BJ (cell line): ENCODE data around the gene NAALADL2. TPM values are rescaled to one million over a fixed set of nuclear protein-coding genes. Genes with fewer than 3 reads are reported as not detected.

Experiments
- CTCF ChIA-PET: fragments of 350-600 bp; formaldehyde crosslinking; extraction: SDS; loops from one replicate; lab custom pipeline; 2021; ENCODE audit warnings: antibody characterized with exemption, inconsistent platforms; lab: Yijun Ruan, JAX
- POLR2A ChIA-PET: fragments of 300-600 bp; sonication (Branson Sonifier 250); formaldehyde crosslinking; extraction: SDS; loops from one replicate; lab custom pipeline; 2021; ENCODE audit warnings: antibody characterized with exemption; lab: Charles Lee
- DNase-seq: peaks from one replicate; pipeline ENCODE4 v3.0.0-alpha.2; 2011; ENCODE audit warnings: low read depth
- H3K27me3 ChIP-seq: 2 replicates; pipeline ENCODE4 v1.6.0; 2011; ENCODE audit warnings: low read length; ENCODE audit not compliant: control insufficient read depth, insufficient read depth
- H3K36me3 ChIP-seq: 2 replicates; pipeline ENCODE4 v1.5.1; 2011; ENCODE audit warnings: low read length; ENCODE audit not compliant: control insufficient read depth, insufficient read depth
- H3K4me3 ChIP-seq: 2 replicates; pipeline ENCODE4 v1.5.1; 2011; ENCODE audit warnings: low read depth, mild to moderate bottlenecking, control low read depth, low read length
- CTCF ChIP-seq: IDR thresholded peaks from 2 replicates; pipeline ENCODE4 v1.5.1; 2011; ENCODE audit warnings: low read depth, mild to moderate bottlenecking, control low read depth, inconsistent platforms, low read length, moderate library complexity; ENCODE audit not compliant: insufficient read depth
- polyA plus RNA-seq: library from polyadenylated mRNA; depleted of rRNA; stranded (reverse); fragments of >200 nt; gene quantifications from 2 replicates; pipeline ENCODE4 v1.2.3, GENCODE V29; 2011

Gene NAALADL2
- polyA plus RNA-seq, 1 experiment: 3.6 TPM

GRCh38 chr3:175374705-175375104 is 515.6 kb downstream of the NAALADL2 start:
- POLR2A ChIA-PET: no interaction called here
- Histone ChIP-seq H3K36me3 (no peaks in the 10 kb centered on the region), H3K27me3 (no peaks in the 10 kb centered on the region), H3K4me3 (no peak overlapping the region)
- no peak for DNase-seq
- no peak for TF ChIP-seq CTCF
- CTCF ChIA-PET: interaction anchor here (1.0 kb wide), 1 partner anchor 13 kb away, joined by 3 read pairs; no protein-coding TSS in a partner anchor

- no peak for TF ChIP-seq CTCF
- Histone ChIP-seq H3K4me3 (no peak overlapping the region), H3K27me3 (no peaks in the 10 kb centered on the region), H3K36me3 (no peaks in the 10 kb centered on the region)
- ChIA-PET CTCF (no interaction called here), POLR2A (no interaction called here)
- no peak for DNase-seq
Measured at GRCh38 chr3:175378348-175378747, 519.2 kb downstream of the NAALADL2 start.

DNA sequence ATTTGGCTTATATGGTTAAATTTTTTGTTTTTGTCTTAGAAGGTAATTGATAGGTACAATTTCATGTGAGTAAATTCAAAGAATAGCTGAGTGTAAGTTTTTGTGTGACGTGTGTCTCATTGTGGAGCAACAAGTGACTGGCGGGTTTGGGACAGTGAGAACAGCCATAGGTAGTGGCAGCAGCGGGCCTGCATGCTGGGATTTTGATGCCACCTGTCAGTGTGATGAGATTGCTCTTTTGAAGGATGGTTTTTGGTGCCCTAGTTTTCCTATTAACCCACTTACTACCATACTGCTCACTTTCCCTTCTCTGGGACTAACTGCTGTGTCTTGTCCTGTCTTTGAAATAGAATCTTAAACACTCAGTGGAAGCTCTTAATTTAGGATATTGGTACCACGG is 522.6 kb downstream of the NAALADL2 start:
- Histone ChIP-seq H3K27me3 (no peaks in the 10 kb centered on the region), H3K4me3 (no peak overlapping the region), H3K36me3 (no peaks in the 10 kb centered on the region)
- TF ChIP-seq CTCF: no peak
- DNase-seq: no peak
- POLR2A ChIA-PET: no interaction called here
- CTCF ChIA-PET: no interaction called here

- POLR2A ChIA-PET: no interaction called here
- Histone ChIP-seq H3K4me3 (no peak overlapping the region), H3K36me3 (no peaks in the 10 kb centered on the region), H3K27me3 (no peaks in the 10 kb centered on the region)
- CTCF ChIA-PET: no interaction called here
- TF ChIP-seq CTCF: no peak
- no peak for DNase-seq
Measured at GRCh38 chr3:175383371-175383770, 524.2 kb downstream of the NAALADL2 start.

DNA sequence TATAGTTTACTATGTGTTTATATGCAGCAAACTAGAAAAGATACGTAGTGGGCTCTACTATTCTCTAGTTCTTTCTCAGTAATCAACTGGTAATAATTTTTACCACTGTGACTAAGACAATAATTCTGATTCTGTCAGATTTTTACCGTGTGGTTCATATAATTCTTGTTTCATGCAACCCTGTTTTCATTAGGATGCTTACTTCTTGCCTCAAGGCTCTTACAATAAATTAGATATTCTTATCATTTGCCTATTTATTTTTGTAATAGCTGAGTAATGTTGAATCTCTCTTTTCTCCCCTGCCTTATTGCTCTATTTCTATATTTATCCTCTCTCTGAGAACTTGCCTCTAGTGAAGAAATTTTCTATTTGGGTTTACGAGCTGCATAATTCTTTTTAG is 524.7 kb downstream of the NAALADL2 start:
- TF ChIP-seq CTCF: no peak
- H3K36me3 ChIP-seq: no peaks in the 10 kb centered on the region
- CTCF ChIA-PET: no interaction called here
- POLR2A ChIA-PET: no interaction called here
- no peaks in the 10 kb centered on the region for H3K27me3 ChIP-seq
- H3K4me3 ChIP-seq: no peak overlapping the region
- DNase-seq: peak; percentile 68
